ENCODE data around the gene DOCK1.

DOCK1 gene

GRCh38 chr10:127044186-127044585, 139.0 kb downstream of the DOCK1 start:
- WGBS (ENCODE audit: extremely low coverage, insufficient coverage, low lambda C conversion rate), result no CpG with 5 or more reads among the region's 8 CpGs

DNA sequence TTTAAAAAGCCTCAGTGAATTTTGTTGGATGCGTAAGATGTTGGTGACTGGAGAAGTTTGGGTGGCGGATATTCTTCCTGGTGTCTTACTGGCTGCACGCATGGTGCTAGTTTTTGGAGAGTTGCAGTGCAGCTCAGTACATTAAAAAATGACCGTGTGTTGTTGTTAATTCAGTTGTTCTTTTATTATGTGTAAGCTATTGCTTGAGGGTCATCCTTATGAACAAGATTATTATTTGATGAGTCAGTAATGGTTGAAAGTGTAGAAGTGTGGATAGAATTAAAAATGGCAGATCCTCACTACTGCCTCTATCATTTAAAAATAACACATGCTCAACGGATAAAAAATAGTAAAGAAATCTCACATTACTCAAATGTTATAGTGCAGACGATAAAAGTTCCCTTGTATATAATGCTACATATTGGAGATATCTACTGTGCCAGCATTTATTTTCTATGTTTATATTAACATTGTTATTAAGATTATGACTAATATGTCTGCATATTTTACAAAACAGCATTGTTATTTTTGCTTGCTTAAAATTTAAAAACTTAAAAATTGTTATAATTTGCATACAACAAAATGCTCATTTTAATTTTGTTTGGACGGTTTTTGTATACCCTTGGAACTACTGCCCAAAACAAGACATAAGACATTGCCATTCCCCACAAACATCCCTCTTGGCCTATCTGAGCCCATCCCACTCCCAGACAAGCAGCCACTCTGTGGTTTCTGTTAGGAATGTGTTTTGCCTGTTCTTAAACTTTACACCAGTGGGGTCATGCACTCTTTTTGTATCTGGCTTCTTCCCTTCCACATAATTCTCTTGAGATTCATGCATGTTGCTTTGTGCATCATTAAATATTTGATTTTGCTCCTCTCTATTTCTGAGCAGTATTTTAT, 142.0 kb downstream of the DOCK1 start:
- H3K36me3 ChIP-seq (ENCODE audit: control insufficient read depth, insufficient read depth, low read length), result peaks cover 6% of the 10 kb centered on the region
- no peak for DNase-seq
- no peak overlapping the region for H4K8ac ChIP-seq (ENCODE audit: low read depth, low read length)
- no peak overlapping the region for H3K4me3 ChIP-seq (ENCODE audit: low read length)
- H4K5ac ChIP-seq (ENCODE audit: low read length), result no peak overlapping the region
- H3K56ac ChIP-seq (ENCODE audit: low read length), result no peak overlapping the region
- H2AK5ac ChIP-seq (ENCODE audit: low read length), result no peak overlapping the region
- no peak overlapping the region for H2BK15ac ChIP-seq (replicated peaks; ENCODE audit: low read depth)
- H3K23ac ChIP-seq (ENCODE audit: low read length), result no peak overlapping the region
- H2BK5ac ChIP-seq (ENCODE audit: low read length), result no peak overlapping the region
- WGBS (ENCODE audit: extremely low coverage, insufficient coverage, low lambda C conversion rate), result no CpG with 5 or more reads among the region's 7 CpGs
- H3K27me3 ChIP-seq (ENCODE audit: insufficient read depth, low read length, poor library complexity), result no peaks in the 10 kb centered on the region
- H3K4ac ChIP-seq (ENCODE audit: low read depth, low read length), result no peak overlapping the region
- H3K79me2 ChIP-seq (ENCODE audit: control insufficient read depth, insufficient read depth, low read length), result no peaks in the 10 kb centered on the region
- H2BK120ac ChIP-seq (ENCODE audit: low read depth, low read length), result no peak overlapping the region
- H3K18ac ChIP-seq (ENCODE audit: low read length), result no peak overlapping the region
- peaks cover 2% of the 10 kb centered on the region for H3K79me1 ChIP-seq (ENCODE audit: low read length)
- H3K4me2 ChIP-seq (ENCODE audit: low read length), result no peak overlapping the region
- no peak overlapping the region for H3K27ac ChIP-seq (ENCODE audit: low read depth, low read length)
- H3K9ac ChIP-seq (ENCODE audit: low read length), result no peak overlapping the region
- no peaks in the 10 kb centered on the region for H3K4me1 ChIP-seq (ENCODE audit: control insufficient read depth, low read depth, low read length)

More at GRCh38 chr10:127044186-127044585, 139.0 kb downstream of the DOCK1 start:
- Histone ChIP-seq H3K23ac (ENCODE audit: low read length) (no peak overlapping the region), H4K5ac (ENCODE audit: low read length) (no peak overlapping the region), H4K8ac (ENCODE audit: low read depth, low read length) (no peak overlapping the region), H3K4ac (ENCODE audit: low read depth, low read length) (no peak overlapping the region), H3K27me3 (ENCODE audit: insufficient read depth, low read length, poor library complexity) (no peaks in the 10 kb centered on the region), H2BK120ac (ENCODE audit: low read depth, low read length) (no peak overlapping the region), H2BK5ac (ENCODE audit: low read length) (no peak overlapping the region), H3K79me1 (ENCODE audit: low read length) (peaks cover 2% of the 10 kb centered on the region), H2BK15ac (replicated peaks; ENCODE audit: low read depth) (no peak overlapping the region), H3K18ac (ENCODE audit: low read length) (no peak overlapping the region), H3K9ac (ENCODE audit: low read length) (no peak overlapping the region), H2AK5ac (ENCODE audit: low read length) (no peak overlapping the region), H3K4me3 (ENCODE audit: low read length) (no peak overlapping the region), H3K36me3 (ENCODE audit: control insufficient read depth, insufficient read depth, low read length) (peaks cover 10% of the 10 kb centered on the region), H3K56ac (ENCODE audit: low read length) (no peak overlapping the region), H3K79me2 (ENCODE audit: control insufficient read depth, insufficient read depth, low read length) (no peaks in the 10 kb centered on the region), H3K4me2 (ENCODE audit: low read length) (no peak overlapping the region), H3K27ac (ENCODE audit: low read depth, low read length) (no peak overlapping the region), H3K4me1 (ENCODE audit: control insufficient read depth, low read depth, low read length) (no peaks in the 10 kb centered on the region)
- no peak for DNase-seq

DNA sequence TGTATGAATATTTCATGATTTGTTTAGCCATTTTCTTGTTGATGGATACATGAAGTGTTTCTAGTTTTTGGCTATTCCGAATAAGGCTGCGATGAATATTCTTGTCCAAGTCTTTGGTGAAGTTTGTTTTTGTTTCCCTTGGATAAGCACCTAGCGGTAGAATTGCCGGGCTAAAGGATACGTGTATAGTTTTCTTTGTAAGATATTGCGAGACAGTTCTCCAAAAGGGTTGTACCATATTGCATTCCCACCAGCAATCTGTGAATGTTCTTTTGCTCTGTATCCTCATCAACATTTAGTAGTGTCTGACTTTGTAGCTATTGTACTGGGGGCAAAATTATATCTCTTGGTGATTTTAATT, 142.6 kb downstream of the DOCK1 start:
- no peak overlapping the region for H3K27ac ChIP-seq (ENCODE audit: low read depth, low read length)
- H3K27me3 ChIP-seq (ENCODE audit: insufficient read depth, low read length, poor library complexity), result no peaks in the 10 kb centered on the region
- WGBS (ENCODE audit: extremely low coverage, insufficient coverage, low lambda C conversion rate), result no CpG with 5 or more reads among the region's 6 CpGs
- H4K5ac ChIP-seq (ENCODE audit: low read length), result no peak overlapping the region
- no peak overlapping the region for H2BK120ac ChIP-seq (ENCODE audit: low read depth, low read length)
- H2AK5ac ChIP-seq (ENCODE audit: low read length), result no peak overlapping the region
- H3K4me2 ChIP-seq (ENCODE audit: low read length), result no peak overlapping the region
- no peak for DNase-seq
- H3K36me3 ChIP-seq (ENCODE audit: control insufficient read depth, insufficient read depth, low read length), result peaks cover 5% of the 10 kb centered on the region
- H3K23ac ChIP-seq (ENCODE audit: low read length), result no peak overlapping the region
- H3K4me3 ChIP-seq (ENCODE audit: low read length), result no peak overlapping the region
- H3K4ac ChIP-seq (ENCODE audit: low read depth, low read length), result no peak overlapping the region
- H2BK5ac ChIP-seq (ENCODE audit: low read length), result no peak overlapping the region
- H3K4me1 ChIP-seq (ENCODE audit: control insufficient read depth, low read depth, low read length), result no peaks in the 10 kb centered on the region
- no peak overlapping the region for H2BK15ac ChIP-seq (replicated peaks; ENCODE audit: low read depth)
- no peaks in the 10 kb centered on the region for H3K79me2 ChIP-seq (ENCODE audit: control insufficient read depth, insufficient read depth, low read length)
- peaks cover 2% of the 10 kb centered on the region for H3K79me1 ChIP-seq (ENCODE audit: low read length)
- no peak overlapping the region for H3K56ac ChIP-seq (ENCODE audit: low read length)
- H4K8ac ChIP-seq (ENCODE audit: low read depth, low read length), result no peak overlapping the region
- no peak overlapping the region for H3K18ac ChIP-seq (ENCODE audit: low read length)
- no peak overlapping the region for H3K9ac ChIP-seq (ENCODE audit: low read length)

DNA sequence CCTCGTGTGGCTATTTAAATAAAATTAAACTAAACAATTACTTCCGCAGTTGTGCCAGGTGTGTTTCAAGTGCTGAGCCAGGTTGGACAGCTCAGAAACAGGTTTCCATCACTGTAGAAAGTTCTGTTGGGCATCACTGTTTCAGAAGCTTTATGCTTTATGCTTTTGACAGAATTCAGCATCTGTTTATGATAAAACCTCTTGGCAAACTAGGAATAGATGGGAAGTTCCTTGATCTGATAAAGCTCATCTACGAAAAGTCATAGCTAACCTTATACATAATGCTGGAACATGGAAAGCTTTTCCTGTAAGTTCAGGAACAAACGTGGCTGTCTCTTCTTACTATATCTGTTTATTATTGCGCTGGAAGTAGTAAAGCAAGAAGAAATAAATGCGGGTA, 143.4 kb downstream of the DOCK1 start:
- Histone ChIP-seq H3K4me1 (ENCODE audit: control insufficient read depth, low read depth, low read length) (no peaks in the 10 kb centered on the region), H3K27ac (ENCODE audit: low read depth, low read length) (no peak overlapping the region), H2AK5ac (ENCODE audit: low read length) (no peak overlapping the region), H3K4me2 (ENCODE audit: low read length) (no peak overlapping the region), H3K36me3 (ENCODE audit: control insufficient read depth, insufficient read depth, low read length) (peaks cover 3% of the 10 kb centered on the region), H3K79me2 (ENCODE audit: control insufficient read depth, insufficient read depth, low read length) (no peaks in the 10 kb centered on the region), H3K56ac (ENCODE audit: low read length) (no peak overlapping the region), H2BK120ac (ENCODE audit: low read depth, low read length) (no peak overlapping the region), H4K5ac (ENCODE audit: low read length) (no peak overlapping the region), H4K8ac (ENCODE audit: low read depth, low read length) (no peak overlapping the region), H3K27me3 (ENCODE audit: insufficient read depth, low read length, poor library complexity) (no peaks in the 10 kb centered on the region), H3K9ac (ENCODE audit: low read length) (no peak overlapping the region), H3K18ac (ENCODE audit: low read length) (no peak overlapping the region), H3K4ac (ENCODE audit: low read depth, low read length) (no peak overlapping the region), H3K79me1 (ENCODE audit: low read length) (peaks cover 2% of the 10 kb centered on the region), H3K23ac (ENCODE audit: low read length) (no peak overlapping the region), H2BK5ac (ENCODE audit: low read length) (no peak overlapping the region), H2BK15ac (replicated peaks; ENCODE audit: low read depth) (no peak overlapping the region), H3K4me3 (ENCODE audit: low read length) (no peak overlapping the region)
- WGBS (ENCODE audit: extremely low coverage, insufficient coverage, low lambda C conversion rate), result no CpG with 5 or more reads among the region's 6 CpGs
- no peak for DNase-seq

DNA sequence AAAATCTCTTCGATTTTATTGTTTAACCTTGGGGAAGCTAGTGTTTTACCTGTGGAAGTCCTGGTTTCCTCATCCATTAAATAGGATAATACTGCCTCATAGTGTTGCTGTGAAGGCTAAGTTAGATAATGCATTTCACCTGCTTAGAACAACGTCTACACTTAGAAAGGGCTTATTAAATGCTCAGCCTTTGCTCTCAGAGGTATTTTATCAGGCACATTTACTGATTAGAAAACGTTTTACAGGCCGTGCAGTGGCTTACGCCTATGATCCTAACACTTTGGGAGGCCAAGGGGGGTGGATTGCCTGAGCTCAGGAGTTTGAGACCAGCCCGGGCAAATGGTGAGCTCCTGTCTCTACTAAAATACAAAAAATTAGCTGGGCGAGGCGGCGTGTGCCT, 146.8 kb downstream of the DOCK1 start:
- Histone ChIP-seq H2BK15ac (replicated peaks; ENCODE audit: low read depth) (no peak overlapping the region), H3K4me3 (ENCODE audit: low read length) (no peak overlapping the region), H3K79me1 (ENCODE audit: low read length) (no peaks in the 10 kb centered on the region), H3K9ac (ENCODE audit: low read length) (no peak overlapping the region), H2BK5ac (ENCODE audit: low read length) (no peak overlapping the region), H2BK120ac (ENCODE audit: low read depth, low read length) (no peak overlapping the region), H3K56ac (ENCODE audit: low read length) (no peak overlapping the region), H2AK5ac (ENCODE audit: low read length) (no peak overlapping the region), H3K18ac (ENCODE audit: low read length) (no peak overlapping the region), H3K36me3 (ENCODE audit: control insufficient read depth, insufficient read depth, low read length) (no peaks in the 10 kb centered on the region), H3K4ac (ENCODE audit: low read depth, low read length) (no peak overlapping the region), H4K5ac (ENCODE audit: low read length) (no peak overlapping the region), H3K27me3 (ENCODE audit: insufficient read depth, low read length, poor library complexity) (no peaks in the 10 kb centered on the region), H4K8ac (ENCODE audit: low read depth, low read length) (no peak overlapping the region), H3K79me2 (ENCODE audit: control insufficient read depth, insufficient read depth, low read length) (no peaks in the 10 kb centered on the region), H3K23ac (ENCODE audit: low read length) (no peak overlapping the region), H3K4me1 (ENCODE audit: control insufficient read depth, low read depth, low read length) (no peaks in the 10 kb centered on the region), H3K4me2 (ENCODE audit: low read length) (no peak overlapping the region), H3K27ac (ENCODE audit: low read depth, low read length) (no peak overlapping the region)
- no peak for DNase-seq
- no CpG with 5 or more reads among the region's 9 CpGs for WGBS (ENCODE audit: extremely low coverage, insufficient coverage, low lambda C conversion rate)

- H3K56ac ChIP-seq (ENCODE audit: low read length), result no peak overlapping the region
- no peaks in the 10 kb centered on the region for H3K27me3 ChIP-seq (ENCODE audit: insufficient read depth, low read length, poor library complexity)
- peak; percentile 7 for DNase-seq
- no peak overlapping the region for H3K4ac ChIP-seq (ENCODE audit: low read depth, low read length)
- no peak overlapping the region for H4K8ac ChIP-seq (ENCODE audit: low read depth, low read length)
- H2AK5ac ChIP-seq (ENCODE audit: low read length), result no peak overlapping the region
- no peaks in the 10 kb centered on the region for H3K4me1 ChIP-seq (ENCODE audit: control insufficient read depth, low read depth, low read length)
- no peaks in the 10 kb centered on the region for H3K79me1 ChIP-seq (ENCODE audit: low read length)
- no peaks in the 10 kb centered on the region for H3K79me2 ChIP-seq (ENCODE audit: control insufficient read depth, insufficient read depth, low read length)
- H3K4me3 ChIP-seq (ENCODE audit: low read length), result no peak overlapping the region
- H3K23ac ChIP-seq (ENCODE audit: low read length), result no peak overlapping the region
- no peak overlapping the region for H2BK15ac ChIP-seq (replicated peaks; ENCODE audit: low read depth)
- no peak overlapping the region for H4K5ac ChIP-seq (ENCODE audit: low read length)
- no peak overlapping the region for H3K4me2 ChIP-seq (ENCODE audit: low read length)
- no peak overlapping the region for H2BK5ac ChIP-seq (ENCODE audit: low read length)
- no peak overlapping the region for H3K18ac ChIP-seq (ENCODE audit: low read length)
- no peak overlapping the region for H3K27ac ChIP-seq (ENCODE audit: low read depth, low read length)
- H3K36me3 ChIP-seq (ENCODE audit: control insufficient read depth, insufficient read depth, low read length), result no peaks in the 10 kb centered on the region
- H3K9ac ChIP-seq (ENCODE audit: low read length), result no peak overlapping the region
- H2BK120ac ChIP-seq (ENCODE audit: low read depth, low read length), result no peak overlapping the region
Measured at GRCh38 chr10:127055263-127055662, 150.0 kb downstream of the DOCK1 start.

Data from mesendoderm (in vitro differentiated cells).